Heart left ventricle (tissue), 16 donors: ENCODE measurements around the gene ATP2B1. TPM values are rescaled to one million over a fixed set of nuclear protein-coding genes. Genes with fewer than 3 reads are reported as not detected.

Source experiments
- ATAC-seq, 4 donors: fragments of 200-7000 bp; cut with Tn5 transposase; one replicate each; pipeline ENCODE4 v1.9.1; 2020 to 2022; ENCODE audit warnings: moderate library complexity in 4 of 4, mild to moderate bottlenecking in 3 of 4, moderate number of reproducible peaks in 1 of 4
- DNase-seq, 5 donors: peaks; one replicate each; pipeline ENCODE4 v3.0.0-alpha.2; 2020
- H3K27ac ChIP-seq, 12 donors: fragments of 200-600 bp; sonication (generic) in 4 of 12; one replicate each; pipeline versions ENCODE4 v1.5.0 to v1.8.0; 2016 to 2022; ENCODE audit warnings: mild to moderate bottlenecking in 2 of 12
- H3K27me3 ChIP-seq, 9 donors: fragments of 200-600 bp; sonication (generic) in 2 of 9; one replicate each; pipeline versions ENCODE4 v1.5.1 to v1.8.0; 2016 to 2022; ENCODE audit warnings: mild to moderate bottlenecking in 3 of 9
- H3K36me3 ChIP-seq, 9 donors: fragments of 200-600 bp; sonication (generic) in 2 of 9; one replicate each; pipeline versions ENCODE4 v1.5.0 to v1.8.0; 2018 to 2022; ENCODE audit warnings: mild to moderate bottlenecking in 2 of 9
- H3K4me1 ChIP-seq, 12 donors: fragments of 200-600 bp; sonication (generic) in 4 of 12; one replicate each; pipeline versions ENCODE4 v1.5.0 to v1.8.0; 2016 to 2022; ENCODE audit warnings: mild to moderate bottlenecking in 3 of 12
- H3K4me3 ChIP-seq, 12 donors: fragments of 200-600 bp; sonication (generic) in 4 of 12; one replicate each; pipeline versions ENCODE4 v1.5.0 to v1.8.0; 2017 to 2022; ENCODE audit warnings: mild to moderate bottlenecking in 9 of 12, moderate library complexity in 4 of 12
- H3K9me3 ChIP-seq, 12 donors: fragments of 200-600 bp; sonication (generic) in 4 of 12; one replicate each; pipeline versions ENCODE4 v1.5.0 to v1.8.0; 2016 to 2022; ENCODE audit warnings: mild to moderate bottlenecking in 1 of 12
- CTCF ChIP-seq, 12 donors: fragments of 200-600 bp; sonication (generic) in 4 of 12; IDR thresholded peaks; one replicate each; pipeline versions ENCODE4 v1.5.0 to v1.8.0; 2018 to 2022; ENCODE audit warnings: antibody characterized with exemption in 12 of 12, mild to moderate bottlenecking in 5 of 12
- POLR2A ChIP-seq, 2 donors: fragments of 450-650 bp; IDR thresholded peaks; one replicate each; pipeline ENCODE4 v1.6.1; 2017; ENCODE audit warnings: antibody characterized with exemption in 2 of 2, mild to moderate bottlenecking in 2 of 2, moderate library complexity in 2 of 2
- WGBS, 4 donors: extraction: QIAGEN DNeasy Blood & Tissue Kit in 2 of 4; methylation state at CpG; one replicate each; pipeline versions ENCODE4 v1.1.5 to v1.1.7; 2013 to 2018; 5-methylcytosine and 5-hydroxymethylcytosine counted together
- intact Hi-C, 10 donors: fragments of 100-400 bp; cut with DNase I; formaldehyde crosslinking; loops; one replicate each; pipeline versions ENCODE4 v1.11.1 to v1.14.2; 2022
- polyA plus RNA-seq, 2 donors: library from polyadenylated mRNA; stranded (reverse); fragments of 200-250 nt; gene quantifications; one replicate each; pipeline ENCODE4 v1.2.3, GENCODE V29; 2013
- total RNA-seq, 9 donors: library from RNA; depleted of rRNA in 2 of 9; stranded (reverse); fragments of >200 nt in 2 of 9; fragmentation: NEBNext Ultra II Directional in 3 of 9; extraction: Animal tissue kit (Norgen Biotek cat#: 25700) in 3 of 9; gene quantifications; one replicate each; pipeline versions ENCODE4 v1.1.0 to v1.2.4, GENCODE V29; 2016 to 2023
- donor health status: ischemic (EF 13 %, LVEDD 7.1; RV severe dilation, severe dysfunction).
- donor health status: healthy with polysubstance abuse.
- donor health status: DM: no; HTN: yes; CAD: no.
- donor health status: DM: no; HTN: no; CAD: no.
- donor health status: ischemic (EF 25% LVEDD 6.9; RV normal size, moderate dysfunction).
- donor health status: ischemic (EF 25% LVEDD 5.7; RV mildly dilated, moderate dysfunction).
- donor health status: healthy.
- donor health status: DM: yes; HTN: yes; CAD: no.
- donor health status: ischemic (EF 35%, LVEDD 5.7; RV mildly dilated, moderate dysfunction).
- donor health status: nonischemic (EF 11% LVEDD 7.7; RV severe dilation, severe dysfunction).
- donor health status: DM: yes; HTN: yes; CAD: no.
- donor health status: PGD.
- donor health status: ischemic (EF 29% LVEDD 5.4; RV normal size, mild dysfunction).
- donor health status: nonischemic (EF 23%, LVEDD 6.1; RV moderate dilation, normal function).

Gene ATP2B1
- total and polyA plus RNA-seq, 11 donors = 3.3 to 34.9 (median 18.5) TPM

GRCh38 chr12:89651192-89651591, 57.4 kb downstream of the ATP2B1 start:
- DNase-seq = no peak
- Histone ChIP-seq H3K27ac (no peak overlapping the region), H3K27me3 (no peaks in the 10 kb centered on the region), H3K36me3 (peaks cover 0 to 11% (median 0%) of the 10 kb centered on the region in 9 donors), H3K9me3 (no peaks in the 10 kb centered on the region), H3K4me1 (peaks cover 0 to 7% (median 0%) of the 10 kb centered on the region in 12 donors), H3K4me3 (no peak overlapping the region)
- intact Hi-C loops = no loop called here
- ATAC-seq = no peak
- TF ChIP-seq CTCF (IDR thresholded peaks at IDR 0.05) (no peak), POLR2A (IDR thresholded peaks at IDR 0.05) (no peak)
- WGBS, 4 donors = 93 to 97% (median 95%) methylated on average over 4 of the region's 4 CpGs

GRCh38 chr12:89650239-89650638, 58.4 kb downstream of the ATP2B1 start:
- intact Hi-C loops = no loop called here
- H3K27ac ChIP-seq = no peak overlapping the region
- H3K4me3 ChIP-seq = no peak overlapping the region
- peaks cover 0 to 5% (median 0%) of the 10 kb centered on the region in 9 donors for H3K36me3 ChIP-seq
- H3K9me3 ChIP-seq = no peaks in the 10 kb centered on the region
- H3K27me3 ChIP-seq = no peaks in the 10 kb centered on the region
- peaks cover 0 to 3% (median 0%) of the 10 kb centered on the region in 12 donors for H3K4me1 ChIP-seq
- no peak for ATAC-seq
- DNase-seq = no peak
- TF ChIP-seq POLR2A (IDR thresholded peaks at IDR 0.05) (no peak), CTCF (IDR thresholded peaks at IDR 0.05) (no peak)
- 92 to 99% (median 98%) methylated on average over 2 of the region's 2 CpGs for WGBS, 4 donors

GRCh38 chr12:89649820-89650219, 58.8 kb downstream of the ATP2B1 start:
- H3K4me1 ChIP-seq = peaks cover 0 to 3% (median 0%) of the 10 kb centered on the region in 12 donors
- intact Hi-C loops = no loop called here
- H3K27ac ChIP-seq = no peak overlapping the region
- ATAC-seq (no peak), DNase-seq (no peak)
- H3K36me3 ChIP-seq = peaks cover 0 to 5% (median 0%) of the 10 kb centered on the region in 9 donors
- WGBS, 4 donors = 98 to 100% (median 99%) methylated on average over 3 of the region's 3 CpGs
- no peaks in the 10 kb centered on the region for H3K27me3 ChIP-seq
- TF ChIP-seq CTCF (IDR thresholded peaks at IDR 0.05) (no peak), POLR2A (IDR thresholded peaks at IDR 0.05) (no peak)
- no peak overlapping the region for H3K4me3 ChIP-seq
- no peaks in the 10 kb centered on the region for H3K9me3 ChIP-seq

- DNase-seq = no peak
- H3K27ac ChIP-seq = no peak overlapping the region
- WGBS, 4 donors = 76 to 100% (median 97%) methylated on average over 2 of the region's 2 CpGs
- H3K4me3 ChIP-seq = no peak overlapping the region
- intact Hi-C loops = no loop called here
- H3K9me3 ChIP-seq = no peaks in the 10 kb centered on the region
- no peaks in the 10 kb centered on the region for H3K27me3 ChIP-seq
- ATAC-seq = no peak
- no peak for TF ChIP-seq CTCF (IDR thresholded peaks at IDR 0.05)
- no peak for TF ChIP-seq POLR2A (IDR thresholded peaks at IDR 0.05)
- H3K4me1 ChIP-seq = peaks cover 0 to 3% (median 0%) of the 10 kb centered on the region in 12 donors
- peaks cover 0 to 5% (median 0%) of the 10 kb centered on the region in 9 donors for H3K36me3 ChIP-seq
These were observed 59.5 kb downstream of the ATP2B1 start for GRCh38 chr12:89649139-89649538.
